Neural progenitor cell (in vitro differentiated cells): ENCODE results near the gene MAGEB17.

Source experiments
- CTCF ChIP-seq: fragments of 200-600 bp; sonication (generic); IDR thresholded peaks from 2 replicates; pipeline ENCODE4 v1.5.1; 2017; ENCODE audit warnings: antibody characterized with exemption, mild to moderate bottlenecking
- EZH2 ChIP-seq: fragments of 200-600 bp; sonication (generic); IDR thresholded peaks from 2 replicates; pipeline ENCODE4 v1.6.1; 2017; ENCODE audit warnings: antibody characterized with exemption, mild to moderate bottlenecking, moderate library complexity
- EZH2phosphoT487 ChIP-seq: fragments of 200-600 bp; sonication (generic); IDR thresholded peaks from 2 replicates; pipeline ENCODE4 v1.6.1; 2017; ENCODE audit warnings: antibody characterized with exemption

DNA sequence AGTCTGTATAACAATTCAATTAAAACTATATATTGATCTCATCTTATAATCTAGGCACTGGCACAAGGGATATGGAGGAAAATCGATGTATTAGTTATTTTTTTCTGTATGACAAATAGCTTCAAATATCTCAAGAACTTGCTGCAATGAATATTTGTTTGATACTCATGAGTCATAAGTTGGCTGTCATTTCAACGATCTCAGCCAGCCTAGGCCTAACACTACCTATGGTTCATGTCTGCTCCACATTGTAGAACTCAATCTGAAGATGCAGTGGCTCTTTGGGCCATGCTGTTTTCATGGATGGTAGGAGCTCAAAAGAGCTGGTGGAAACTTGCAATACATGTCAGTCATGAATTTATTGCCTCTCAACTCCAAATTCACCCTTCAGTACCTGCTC, 44.7 kb downstream of the MAGEB17 start:
- TF ChIP-seq EZH2, result no peak
- no peak for TF ChIP-seq CTCF
- no peak for TF ChIP-seq EZH2phosphoT487
